GM19468 (cell line): ENCODE results near the gene PLA2G2D.

ENCODE experiments used
- ATAC-seq: cut with Tn5 transposase; IDR thresholded peaks from one replicate; pipeline ENCODE4 v1.9.1; 2021; ENCODE audit warnings: mild to moderate bottlenecking, moderate library complexity, moderate number of reproducible peaks; ENCODE audit not compliant: unreplicated experiment; ENCODE audit errors: extremely low read depth

Gene PLA2G2D

DNA sequence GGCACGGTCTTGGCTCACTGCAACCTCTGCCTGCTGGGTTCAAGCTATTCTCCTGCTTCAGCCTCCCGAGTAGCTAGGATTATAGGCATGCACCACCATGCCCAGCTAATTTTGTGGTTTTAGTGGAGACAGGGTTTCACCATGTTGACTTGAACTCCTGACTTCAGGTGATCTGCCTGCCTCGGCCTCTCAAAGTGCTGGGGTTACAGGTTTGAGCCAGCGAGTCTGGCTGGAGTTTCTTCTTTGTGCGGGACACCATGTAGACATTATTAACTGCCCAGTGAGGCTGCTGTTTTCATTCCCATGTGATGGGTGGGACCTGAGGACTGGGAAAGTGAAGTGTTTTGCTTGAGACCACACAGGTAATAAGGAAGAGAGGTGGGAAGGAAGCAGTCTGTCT is 26.0 kb downstream of the PLA2G2D start:
- ATAC-seq, result no peak

DNA sequence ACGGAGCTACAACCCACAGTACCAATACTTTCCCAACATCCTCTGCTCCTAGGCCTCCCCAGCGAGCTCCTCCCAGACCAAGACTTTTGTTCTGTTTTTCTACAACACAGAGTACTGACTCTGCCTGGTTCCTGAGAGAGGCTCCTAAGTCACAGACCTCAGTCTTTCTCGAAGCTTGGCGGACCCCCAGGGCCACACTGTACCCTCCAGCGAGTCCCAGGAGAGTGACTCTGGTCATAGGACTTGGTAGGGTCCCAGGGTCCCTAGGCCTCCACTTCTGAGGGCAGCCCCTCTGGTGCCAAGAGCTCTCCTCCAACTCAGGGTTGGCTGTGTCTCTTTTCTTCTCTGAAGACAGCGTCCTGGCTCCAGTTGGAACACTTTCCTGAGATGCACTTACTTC is 28.7 kb downstream of the PLA2G2D start:
- ATAC-seq, result no peak

DNA sequence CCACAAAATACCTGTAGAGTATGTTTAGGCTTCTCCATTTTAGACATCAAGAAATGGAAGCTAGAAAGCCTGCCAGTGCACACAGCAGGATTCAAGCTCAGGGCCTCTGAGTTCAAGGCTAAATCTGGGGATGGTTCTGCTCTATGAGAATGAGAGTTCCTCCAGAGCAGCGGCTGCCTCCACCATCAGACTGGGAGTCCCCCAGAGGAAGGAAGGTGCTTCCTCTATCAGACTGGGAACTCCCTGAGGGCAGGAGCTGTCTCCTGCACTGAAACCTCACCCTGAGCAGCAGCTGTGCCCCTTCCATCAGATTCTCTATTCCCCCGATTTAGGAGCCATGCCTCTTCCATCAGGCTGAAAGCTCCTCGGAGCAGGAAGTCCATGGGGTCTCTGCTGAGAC is 29.2 kb downstream of the PLA2G2D start:
- no peak for ATAC-seq

DNA sequence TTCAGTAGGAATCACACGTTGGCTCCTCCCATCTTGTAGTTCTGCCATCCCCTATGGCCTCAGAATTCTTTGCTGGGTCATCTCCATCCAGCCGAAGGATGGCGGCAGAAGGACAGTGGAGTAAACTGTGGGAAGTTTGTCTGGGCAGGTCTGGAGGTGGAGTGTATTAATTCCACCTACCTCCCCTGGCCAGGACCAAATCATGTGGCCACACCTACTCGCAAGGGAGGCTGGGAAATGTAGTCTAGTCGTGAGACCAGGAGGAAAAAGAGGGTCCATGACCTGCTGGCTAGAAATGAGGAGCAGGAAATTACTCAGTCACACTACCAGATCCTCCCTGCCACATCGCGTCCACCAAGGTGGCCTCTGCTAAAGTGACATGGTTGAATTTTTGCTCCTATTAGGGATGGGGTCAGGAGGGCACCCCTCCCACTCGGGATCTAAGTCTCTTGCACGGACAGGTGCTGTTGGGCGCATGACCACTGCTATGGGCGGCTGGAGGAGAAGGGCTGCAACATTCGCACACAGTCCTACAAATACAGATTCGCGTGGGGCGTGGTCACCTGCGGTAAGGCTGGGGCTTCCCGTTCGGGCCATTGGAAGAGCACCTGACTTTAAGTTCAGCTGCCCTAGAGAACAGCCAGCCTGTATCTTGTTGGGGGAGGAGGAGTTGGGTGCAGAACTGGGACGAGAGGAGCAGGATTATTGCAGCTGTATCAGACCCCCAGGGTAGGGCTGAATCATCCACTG is 29.8 kb downstream of the PLA2G2D start:
- ATAC-seq, result no peak

DNA sequence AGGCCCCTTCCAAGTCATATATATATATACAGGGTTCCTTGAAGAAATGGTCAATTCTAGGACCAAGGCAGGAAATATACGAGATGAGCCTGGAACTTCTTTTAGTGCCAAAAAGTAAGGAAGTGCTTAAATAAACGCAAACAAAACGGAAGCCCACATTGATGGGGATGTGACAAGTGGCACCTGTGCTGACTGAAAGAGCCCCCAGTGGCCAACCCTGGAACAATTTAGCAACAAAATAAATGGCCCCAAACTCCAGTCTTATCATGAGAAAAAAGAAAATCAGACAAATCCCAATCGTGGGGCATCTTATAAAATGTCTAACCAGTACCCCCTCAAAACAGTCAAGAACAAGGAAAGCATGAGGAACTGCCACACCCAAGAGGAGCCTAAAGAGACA is 31.7 kb downstream of the PLA2G2D start:
- ATAC-seq, result no peak

DNA sequence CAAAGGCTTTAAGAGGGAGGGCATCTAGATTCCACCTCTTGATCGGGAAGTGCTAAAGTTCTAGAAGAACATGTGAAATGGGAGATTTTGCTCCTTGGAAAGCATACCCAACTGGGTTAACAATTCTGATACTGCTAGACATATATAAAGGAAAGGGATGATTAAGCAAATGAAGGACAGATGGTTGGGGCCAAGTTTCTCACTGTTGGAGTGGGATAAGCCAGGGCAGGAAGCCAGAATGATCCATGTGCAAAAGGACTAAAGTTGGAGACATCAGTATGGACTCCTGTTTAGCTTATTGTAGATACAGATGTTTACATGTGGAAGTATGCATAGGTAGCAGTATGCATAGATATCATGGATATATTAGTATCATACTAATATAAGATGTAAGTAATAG is 32.5 kb downstream of the PLA2G2D start:
- no peak for ATAC-seq

DNA sequence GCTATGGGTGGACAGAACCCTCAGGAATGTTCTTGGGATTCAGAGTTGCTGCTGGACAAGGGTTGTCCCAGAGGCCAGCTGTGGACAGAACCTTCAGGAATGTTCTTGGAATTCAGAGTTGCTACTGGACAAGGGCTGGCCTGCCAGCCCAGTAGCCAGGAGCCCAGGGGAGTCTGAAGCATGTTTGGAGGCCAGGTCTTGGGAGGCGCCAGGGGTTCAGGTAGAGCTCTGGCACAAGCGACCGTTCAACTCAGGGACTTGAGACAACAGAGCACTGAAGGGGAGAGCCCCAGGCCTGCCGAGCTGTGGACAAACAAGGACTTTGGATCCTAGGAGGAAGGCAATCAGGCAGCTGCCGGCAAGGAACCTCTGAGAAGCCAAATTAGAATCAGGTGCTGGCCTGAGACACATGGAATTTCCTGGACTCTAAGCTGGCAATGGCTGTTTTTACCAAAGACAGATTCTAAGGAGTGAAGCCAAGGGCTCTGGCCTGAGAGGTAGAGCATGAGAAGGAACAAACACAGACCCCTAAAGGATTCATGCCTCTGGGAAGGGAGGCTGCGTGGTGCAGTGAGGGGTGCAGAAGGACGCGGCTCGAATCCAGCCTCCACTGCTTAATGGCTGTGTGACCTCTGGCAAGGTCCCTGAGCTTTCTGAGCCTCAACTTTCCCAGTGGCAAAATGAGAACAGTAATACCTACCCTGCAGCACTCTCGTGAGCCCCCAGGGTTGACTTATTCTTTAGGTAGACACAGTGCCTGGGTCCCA is 36.0 kb downstream of the PLA2G2D start:
- no peak for ATAC-seq

DNA sequence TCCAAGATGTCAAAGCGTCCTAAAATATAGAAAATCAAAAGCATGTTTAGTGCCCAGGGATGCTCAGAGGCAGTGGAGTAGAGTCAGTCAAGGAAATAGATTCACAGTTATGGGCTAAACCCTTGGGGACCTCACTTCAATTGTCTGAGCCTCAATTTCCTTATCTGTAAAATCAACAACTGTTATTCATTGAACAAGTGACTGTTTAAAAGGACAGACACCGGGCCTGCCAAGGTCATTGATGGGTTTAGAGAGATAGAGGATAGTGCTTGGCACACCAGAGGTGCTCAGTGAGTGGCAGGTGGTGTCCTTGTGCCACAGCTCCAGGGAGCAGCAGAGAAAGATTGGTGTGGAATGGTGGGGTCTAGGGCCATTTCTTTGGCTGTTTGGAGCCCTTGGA is 36.6 kb downstream of the PLA2G2D start:
- ATAC-seq, result no peak

DNA sequence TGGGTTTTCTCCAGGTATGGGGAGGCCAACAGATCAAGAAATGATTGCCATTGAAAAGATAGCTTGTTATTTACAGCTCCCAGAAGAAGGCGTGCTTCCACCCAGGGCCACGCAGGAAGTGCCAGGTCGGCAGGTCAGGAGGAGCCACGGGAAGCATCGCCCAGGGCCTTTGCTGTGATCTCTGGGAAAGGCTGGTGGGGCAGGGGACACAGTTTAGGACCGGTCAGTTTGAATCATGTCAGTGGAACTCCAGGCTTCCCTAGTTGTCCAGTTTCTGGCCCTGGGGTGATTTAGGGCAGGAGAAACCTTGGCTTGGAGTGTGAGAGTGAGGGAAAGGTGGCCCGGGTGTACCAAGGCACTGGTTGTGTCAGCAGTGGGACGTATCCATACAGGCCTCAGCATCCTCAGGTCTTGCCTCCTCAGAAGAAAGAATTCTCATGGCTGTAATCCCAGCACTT is 38.0 kb downstream of the PLA2G2D start:
- ATAC-seq, result no peak

DNA sequence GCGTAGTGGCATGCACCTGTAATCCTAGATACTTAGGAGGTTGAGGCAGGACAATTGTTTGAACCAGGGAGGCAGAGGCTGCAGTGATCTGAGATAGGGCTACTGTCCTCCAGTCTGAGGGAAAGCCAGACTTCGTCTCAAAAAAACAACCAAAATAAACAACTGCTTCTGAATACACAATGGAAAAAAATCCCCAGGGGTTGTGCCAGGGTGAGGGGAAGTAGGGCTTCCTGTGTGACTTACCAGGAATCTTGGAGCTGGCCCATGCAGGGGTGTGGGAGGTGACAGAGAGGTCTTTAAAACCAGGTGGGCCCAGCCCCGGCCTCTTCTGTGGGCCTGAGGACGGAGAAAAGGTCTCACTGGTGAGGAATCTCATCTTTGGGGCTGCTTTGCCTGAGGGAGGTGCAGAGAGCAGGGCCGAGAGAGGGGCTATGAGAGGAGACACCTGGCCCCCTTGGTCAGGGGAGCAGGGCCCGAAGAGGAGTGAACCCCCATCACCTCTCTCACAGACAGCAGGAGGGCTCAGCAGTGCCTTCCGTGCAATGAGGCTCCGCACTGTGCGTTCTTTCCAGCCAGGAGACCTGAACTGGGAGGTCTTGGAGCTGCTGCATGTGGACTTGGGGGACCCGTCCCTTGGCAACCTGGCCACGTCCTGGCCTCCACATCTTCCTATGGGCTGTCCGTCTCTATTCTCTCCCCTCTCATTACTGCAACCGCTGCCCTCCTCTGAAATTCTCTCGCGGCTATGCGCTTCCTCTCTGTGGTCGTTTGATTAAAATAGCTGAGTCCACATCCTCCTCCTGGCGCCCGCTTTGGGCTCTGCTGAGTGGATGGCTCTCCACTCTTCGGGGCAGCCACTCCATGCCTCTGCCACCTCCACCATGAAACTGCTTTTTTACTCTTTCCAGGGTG is 38.6 kb downstream of the PLA2G2D start:
- ATAC-seq, result no peak

DNA sequence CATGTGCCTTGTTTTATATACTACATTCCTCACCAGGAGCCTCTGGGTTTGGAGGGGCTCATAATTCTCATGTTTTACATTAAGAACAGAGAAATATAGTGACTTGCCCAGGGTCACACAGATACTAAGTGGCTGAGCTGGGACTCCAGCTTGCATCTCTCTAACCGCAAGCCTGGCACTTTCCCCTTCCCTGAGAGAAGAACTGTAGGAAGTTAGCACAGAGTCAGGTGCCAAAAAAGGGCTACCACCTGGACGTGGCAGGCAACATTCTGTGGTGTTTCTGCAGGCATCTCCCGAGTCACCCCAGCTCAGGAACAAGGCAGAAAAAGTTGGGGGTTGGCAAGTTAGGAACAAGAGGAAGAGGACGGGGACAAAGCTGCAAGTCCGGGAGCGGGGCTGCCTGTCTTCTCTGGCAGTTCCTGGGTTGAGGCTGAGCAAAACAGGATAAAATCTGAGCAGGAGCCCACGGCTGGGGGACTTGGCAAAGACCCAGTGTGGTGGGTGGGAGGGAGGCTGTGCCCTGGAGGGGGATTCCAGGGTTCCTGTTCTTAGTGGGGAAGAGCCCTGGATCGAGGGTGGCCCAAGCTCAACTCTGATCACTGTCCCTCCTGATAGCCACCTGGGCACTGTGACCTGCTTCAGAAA is 39.6 kb downstream of the PLA2G2D start:
- no peak for ATAC-seq

DNA sequence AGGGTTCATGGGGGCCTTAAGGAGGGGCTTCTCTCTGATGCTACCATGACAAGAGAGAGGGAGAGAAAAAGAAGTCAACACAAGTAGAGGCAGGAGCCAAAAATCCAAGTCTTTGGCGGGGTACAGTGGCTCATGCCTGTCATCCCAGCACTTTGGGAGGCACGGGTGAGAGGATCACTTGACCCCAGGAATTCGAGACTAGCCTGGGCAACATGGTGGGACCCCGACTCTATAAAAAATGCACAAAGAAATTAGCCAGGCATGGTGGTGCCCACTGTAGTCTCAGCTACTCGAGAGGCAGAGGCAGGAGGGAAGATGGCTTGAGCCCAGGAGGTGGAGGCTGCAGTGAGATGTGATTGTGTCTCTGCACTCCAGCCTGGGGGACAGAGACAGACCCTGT is 40.6 kb downstream of the PLA2G2D start:
- no peak for ATAC-seq

DNA sequence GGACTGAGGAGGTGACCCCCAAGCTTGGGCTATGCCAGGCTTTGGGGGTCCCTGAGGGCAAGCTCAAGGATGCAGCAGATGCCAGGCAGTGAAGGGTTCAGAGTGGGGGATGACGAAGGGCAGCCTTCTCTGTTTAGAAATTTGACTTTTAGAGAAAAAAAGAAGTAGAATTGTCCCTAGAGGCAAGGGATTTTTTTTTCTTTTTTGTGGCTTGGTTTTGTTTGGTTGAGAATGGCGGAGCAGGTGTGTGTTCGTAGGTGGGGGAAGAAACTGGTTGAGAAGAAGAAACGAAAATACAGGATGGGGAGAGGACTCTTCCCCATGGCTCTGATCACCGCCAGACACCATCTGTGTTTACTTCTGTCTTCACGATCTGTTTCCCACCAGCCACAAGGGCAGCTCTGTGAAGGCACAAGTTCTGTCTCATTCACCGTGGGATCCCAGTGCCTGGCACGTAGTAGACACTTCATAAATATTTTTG is 41.1 kb downstream of the PLA2G2D start:
- ATAC-seq, result no peak

DNA sequence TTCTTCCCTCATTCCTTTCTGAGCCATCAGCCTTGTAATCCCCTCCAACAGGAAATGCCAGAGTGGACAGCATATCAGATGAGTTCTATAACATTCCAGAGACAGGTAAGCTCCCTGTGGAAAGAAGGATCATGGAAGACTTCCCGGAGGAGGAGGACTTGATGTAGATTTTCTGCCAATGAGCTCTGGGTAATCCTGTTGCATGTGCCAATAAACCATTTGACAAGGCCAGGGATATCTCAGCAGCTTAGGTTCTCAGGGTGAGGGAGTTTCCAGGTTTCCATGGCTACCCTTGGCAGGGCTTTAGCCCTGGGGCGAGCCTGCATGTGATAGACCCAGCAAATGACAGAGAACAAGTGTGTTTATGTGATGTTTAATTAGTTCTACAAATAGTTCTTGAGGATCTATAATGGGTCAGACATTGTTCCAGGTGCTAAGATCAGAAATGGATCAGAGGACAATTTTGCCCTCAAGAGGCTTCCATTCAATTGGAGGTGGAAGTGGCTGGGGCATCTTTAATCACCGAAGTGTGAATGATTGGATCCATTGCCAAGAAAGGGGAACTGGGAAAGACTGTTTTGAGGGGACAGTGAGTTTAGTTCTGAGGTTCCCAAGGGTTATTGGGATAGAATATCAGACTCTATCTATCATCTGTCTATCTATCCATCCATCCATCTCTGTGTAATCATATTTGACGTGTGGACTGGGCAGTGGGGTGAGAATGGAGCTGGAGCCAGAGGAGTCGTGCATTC is 42.5 kb downstream of the PLA2G2D start:
- ATAC-seq, result no peak

DNA sequence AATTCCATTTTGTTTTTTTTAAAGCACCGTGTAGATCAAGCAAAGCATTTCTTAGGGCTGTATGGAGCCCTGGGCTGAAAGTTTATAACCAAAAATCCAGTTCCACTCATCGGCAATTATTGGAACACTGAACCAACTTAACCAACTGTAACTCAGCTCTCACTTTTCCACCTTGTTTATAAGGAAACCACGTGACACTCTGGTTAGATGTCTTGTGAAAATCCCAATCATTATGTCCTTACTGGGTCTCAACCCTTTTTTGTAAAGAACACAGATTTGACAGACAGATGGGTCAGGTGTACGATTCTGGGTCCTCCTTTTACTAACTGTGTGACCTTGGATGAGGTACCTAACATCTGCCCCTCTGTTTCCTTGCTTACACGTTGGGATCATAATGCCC is 43.1 kb downstream of the PLA2G2D start:
- no peak for ATAC-seq

DNA sequence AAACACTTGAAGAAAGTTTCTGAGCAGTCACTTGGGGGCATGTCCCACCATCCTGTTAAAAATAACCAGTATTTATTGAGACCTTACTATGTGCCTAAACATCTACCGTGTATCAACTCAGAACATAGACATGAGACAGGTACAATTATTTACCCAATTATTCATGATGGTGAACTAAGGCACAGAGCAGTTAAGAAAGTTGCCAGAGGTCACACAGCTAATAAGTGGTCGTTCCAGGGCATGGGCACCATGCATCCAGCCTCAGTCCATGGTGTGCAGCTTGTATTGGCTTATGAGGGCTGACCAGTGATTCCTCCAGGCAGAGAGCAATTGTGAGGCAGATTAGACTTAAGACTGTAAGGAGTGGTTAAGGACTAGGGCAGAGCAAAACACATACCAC is 44.0 kb downstream of the PLA2G2D start:
- no peak for ATAC-seq

DNA sequence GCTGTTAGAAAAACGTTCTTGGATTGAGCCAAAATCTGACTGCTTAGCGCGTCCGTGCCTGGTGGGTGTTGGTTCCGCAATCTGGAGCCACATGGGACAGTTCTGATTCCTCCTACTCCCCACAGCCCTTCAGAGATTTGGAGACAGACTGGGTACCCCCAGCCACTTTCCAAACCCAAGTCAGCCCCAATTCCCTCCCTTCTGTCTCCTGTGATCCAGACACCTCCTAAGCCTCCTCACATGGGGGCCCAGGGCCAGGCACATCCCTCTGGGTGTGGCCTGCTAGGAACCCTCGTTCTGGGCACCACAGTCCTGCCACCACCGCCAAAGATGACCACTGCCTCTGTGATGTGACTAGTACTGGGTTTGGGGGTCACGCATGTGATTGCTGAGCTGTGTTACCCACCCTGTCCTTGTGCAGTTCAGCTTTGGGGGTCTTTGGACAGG is 44.6 kb downstream of the PLA2G2D start:
- no peak for ATAC-seq

DNA sequence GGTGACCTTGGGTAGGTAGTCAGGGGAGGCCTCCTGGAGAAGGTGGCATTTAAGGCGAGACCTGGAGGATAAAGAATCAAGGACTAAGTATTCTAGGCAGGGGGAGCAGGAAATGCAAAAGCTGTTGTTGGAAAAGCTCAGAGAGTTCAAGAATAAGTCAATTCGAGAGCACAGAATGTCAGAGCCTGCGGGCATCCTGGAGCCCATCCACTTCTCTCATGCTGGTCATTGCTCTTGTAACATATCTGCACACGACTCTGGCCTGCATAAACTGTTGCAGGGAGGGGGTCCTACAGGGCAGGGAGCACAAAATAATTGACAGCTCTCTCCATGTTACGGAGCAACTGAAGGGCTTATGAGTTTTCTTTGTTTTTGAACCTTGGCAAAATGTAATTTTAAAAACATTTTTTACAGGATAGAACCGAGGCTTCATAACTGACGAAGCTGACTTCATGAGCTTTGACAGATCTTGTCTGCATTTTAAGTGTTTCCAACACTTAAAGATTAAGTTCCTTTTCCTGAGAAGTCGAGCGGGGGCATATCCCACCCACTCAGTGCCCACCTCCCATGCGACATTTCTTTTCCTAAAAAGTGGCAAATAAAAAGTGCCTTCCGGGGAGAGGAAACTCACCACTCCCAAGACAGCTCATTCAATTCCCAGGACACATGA is 45.1 kb downstream of the PLA2G2D start:
- no peak for ATAC-seq

DNA sequence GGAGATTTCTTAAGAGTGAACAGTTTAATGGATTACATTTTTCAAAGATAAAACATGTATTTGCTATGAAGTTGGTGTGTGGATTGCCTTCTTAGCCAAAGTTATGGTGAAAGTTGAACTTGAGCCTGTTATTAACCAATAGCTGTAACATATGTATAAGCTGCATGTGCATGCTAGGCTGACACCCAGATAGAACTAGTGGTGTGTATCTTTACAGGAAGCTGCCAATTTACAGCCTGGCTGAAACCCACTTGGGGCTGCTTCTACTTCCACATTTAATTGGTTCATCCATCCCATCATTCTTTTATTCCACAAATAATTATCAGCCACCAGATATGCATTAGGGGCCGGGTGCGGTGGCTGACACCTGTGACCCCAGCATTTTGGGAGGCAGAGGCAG is 46.1 kb downstream of the PLA2G2D start:
- ATAC-seq, result no peak
